HL-60 (cell line): Measurements from ENCODE around the gene ANGPTL8.

Experiments used
- GABPA ChIP-seq: IDR thresholded peaks from 2 replicates; pipeline ENCODE4 v1.6.1; 2012; ENCODE audit warnings: low read depth
- POLR2AphosphoS5 ChIP-seq: IDR thresholded peaks from 2 replicates; pipeline ENCODE4 v1.6.1; 2012; ENCODE audit warnings: low read depth
- TF ChIP-seq, protein P1 (sequence below): IDR thresholded peaks from one replicate; pipeline ENCODE4 v1.5.1; 2011; ENCODE audit warnings: low read length, control low read depth, inconsistent platforms; ENCODE audit not compliant: insufficient read depth

DNA sequence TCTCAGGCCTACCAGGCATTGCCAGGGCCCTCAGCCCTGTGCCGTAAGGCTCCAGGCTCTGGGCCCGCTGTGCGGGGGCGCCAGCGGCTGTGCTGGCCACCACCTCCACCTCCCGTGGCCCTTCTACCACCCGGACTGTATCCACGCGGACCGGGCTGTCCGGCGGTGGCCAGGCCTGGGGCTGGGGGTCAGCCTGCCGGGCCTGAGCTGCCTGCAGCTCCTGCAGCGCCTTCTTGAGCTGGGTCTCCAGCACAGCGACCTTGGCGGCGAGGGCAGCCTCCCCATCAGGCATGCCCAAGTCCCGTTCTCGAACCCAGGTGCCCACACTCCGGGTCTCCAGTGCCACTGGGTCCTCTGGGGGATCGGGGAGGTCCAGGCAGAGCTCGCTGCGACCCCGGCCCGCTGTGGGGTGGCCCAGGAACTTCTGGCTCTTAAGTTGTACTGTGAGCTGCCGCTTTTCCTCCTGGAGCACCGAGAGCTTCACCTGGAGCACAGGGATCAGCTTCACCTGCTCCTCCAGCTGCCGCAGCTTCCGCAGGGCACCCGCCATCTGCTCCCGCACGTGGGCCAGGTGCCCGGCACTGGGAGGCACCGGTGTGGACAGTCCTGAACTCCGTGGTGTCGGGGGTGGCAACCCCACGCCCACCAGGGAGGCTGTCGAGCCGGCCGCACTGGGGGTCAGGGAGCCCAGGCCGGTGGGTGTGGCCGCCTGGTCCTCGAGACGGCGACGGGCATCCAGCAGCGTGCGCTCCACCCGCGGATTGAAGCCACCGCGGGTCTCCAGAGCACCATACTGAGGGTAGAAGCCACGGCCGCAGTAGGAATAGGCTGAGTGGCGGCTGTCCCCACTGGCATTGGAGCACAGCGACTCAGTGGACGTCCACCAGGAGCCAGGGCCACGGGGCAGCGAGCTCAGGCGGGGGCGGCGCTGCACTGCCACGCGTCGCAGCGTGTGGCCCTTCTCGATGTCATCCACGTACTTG lies 46.2 kb upstream of the ANGPTL8 start:
- TF ChIP-seq POLR2AphosphoS5 (no peak), GABPA (no peak)
- TF ChIP-seq, protein P1, sequence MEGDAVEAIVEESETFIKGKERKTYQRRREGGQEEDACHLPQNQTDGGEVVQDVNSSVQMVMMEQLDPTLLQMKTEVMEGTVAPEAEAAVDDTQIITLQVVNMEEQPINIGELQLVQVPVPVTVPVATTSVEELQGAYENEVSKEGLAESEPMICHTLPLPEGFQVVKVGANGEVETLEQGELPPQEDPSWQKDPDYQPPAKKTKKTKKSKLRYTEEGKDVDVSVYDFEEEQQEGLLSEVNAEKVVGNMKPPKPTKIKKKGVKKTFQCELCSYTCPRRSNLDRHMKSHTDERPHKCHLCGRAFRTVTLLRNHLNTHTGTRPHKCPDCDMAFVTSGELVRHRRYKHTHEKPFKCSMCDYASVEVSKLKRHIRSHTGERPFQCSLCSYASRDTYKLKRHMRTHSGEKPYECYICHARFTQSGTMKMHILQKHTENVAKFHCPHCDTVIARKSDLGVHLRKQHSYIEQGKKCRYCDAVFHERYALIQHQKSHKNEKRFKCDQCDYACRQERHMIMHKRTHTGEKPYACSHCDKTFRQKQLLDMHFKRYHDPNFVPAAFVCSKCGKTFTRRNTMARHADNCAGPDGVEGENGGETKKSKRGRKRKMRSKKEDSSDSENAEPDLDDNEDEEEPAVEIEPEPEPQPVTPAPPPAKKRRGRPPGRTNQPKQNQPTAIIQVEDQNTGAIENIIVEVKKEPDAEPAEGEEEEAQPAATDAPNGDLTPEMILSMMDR = no peak
